ENCODE measurements around the gene NVL. TPM values are rescaled to one million over a fixed set of nuclear protein-coding genes. Genes with fewer than 3 reads are reported as not detected.

Gene NVL
- total RNA-seq: 10 to 100 TPM; 23.9 to 29.7 TPM

DNA sequence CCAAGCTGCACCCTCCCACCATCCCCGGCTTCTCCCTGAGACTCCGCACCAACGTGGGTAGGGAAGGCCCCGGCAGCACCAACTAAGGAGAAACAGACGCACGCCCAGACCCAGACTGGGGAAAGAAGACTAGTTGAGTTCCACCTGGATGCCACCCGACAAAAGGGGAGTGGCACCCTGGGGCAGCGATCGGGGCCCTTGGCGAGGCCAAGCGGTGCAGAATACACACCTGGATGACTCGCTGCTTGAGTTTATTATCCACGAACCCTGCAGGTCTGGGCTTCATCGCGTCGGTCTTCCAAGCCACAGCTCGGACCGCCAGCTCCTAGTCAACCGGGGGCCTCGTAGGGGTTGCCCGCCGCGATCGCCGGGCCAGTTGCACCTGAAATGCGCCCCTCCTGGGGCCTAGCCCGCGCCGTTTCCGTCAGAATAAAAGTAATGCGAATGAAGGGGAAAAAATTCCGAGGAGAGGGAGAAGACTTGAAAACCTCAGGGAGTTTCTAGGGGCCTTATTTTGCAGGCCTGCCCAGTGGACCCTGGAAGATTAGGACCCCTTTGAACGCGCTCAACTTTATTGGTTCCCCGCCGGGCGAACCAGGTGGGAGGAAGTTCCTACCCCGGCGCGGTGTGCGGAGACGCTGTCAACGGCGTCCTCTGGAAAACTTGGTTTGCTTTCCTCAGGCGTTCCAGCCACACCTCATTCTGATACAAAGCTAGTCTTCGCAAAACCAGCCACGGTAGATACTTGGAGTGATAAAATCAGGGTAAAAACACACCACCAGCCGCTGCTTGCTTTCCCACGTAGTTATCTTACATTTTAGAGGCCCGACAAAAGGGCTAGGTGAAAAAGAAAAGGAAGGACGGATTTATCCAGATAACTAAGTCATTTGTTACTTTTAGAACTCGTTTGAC lies at the start of gene NVL:
Gene NVL, minus strand, starts transcription at position 331 of the 912 bp plus-strand sequence. Its CDS starts 45 bp downstream, at position 286.
- TF ChIP-seq POLR2A (IDR thresholded peaks at IDR 0.05): peak; percentile 20
- TF ChIP-seq POLR2AphosphoS5 (IDR thresholded peaks at IDR 0.05): peak; percentile 92
- TF ChIP-seq, protein P1, sequence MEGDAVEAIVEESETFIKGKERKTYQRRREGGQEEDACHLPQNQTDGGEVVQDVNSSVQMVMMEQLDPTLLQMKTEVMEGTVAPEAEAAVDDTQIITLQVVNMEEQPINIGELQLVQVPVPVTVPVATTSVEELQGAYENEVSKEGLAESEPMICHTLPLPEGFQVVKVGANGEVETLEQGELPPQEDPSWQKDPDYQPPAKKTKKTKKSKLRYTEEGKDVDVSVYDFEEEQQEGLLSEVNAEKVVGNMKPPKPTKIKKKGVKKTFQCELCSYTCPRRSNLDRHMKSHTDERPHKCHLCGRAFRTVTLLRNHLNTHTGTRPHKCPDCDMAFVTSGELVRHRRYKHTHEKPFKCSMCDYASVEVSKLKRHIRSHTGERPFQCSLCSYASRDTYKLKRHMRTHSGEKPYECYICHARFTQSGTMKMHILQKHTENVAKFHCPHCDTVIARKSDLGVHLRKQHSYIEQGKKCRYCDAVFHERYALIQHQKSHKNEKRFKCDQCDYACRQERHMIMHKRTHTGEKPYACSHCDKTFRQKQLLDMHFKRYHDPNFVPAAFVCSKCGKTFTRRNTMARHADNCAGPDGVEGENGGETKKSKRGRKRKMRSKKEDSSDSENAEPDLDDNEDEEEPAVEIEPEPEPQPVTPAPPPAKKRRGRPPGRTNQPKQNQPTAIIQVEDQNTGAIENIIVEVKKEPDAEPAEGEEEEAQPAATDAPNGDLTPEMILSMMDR (IDR thresholded peaks at IDR 0.05): peak in 3 of 4 experiments; percentile 8 to 20 (median 10)
- Histone ChIP-seq H3K9me3 (no peaks in the 10 kb centered on the region), H3K27ac (peak within 1 kb of the TSS; percentile 83 to 92), H3K4me3 (peak within 1 kb of the TSS; percentile 68 to 76), H3K27me3 (replicated peaks; ENCODE audit: insufficient read depth) (no peaks in the 10 kb centered on the region), H3K36me3 (no peaks in the 10 kb centered on the region), H3K4me1 (replicated peaks) (peaks cover 10% of the 10 kb centered on the region)
- DNase-seq (ENCODE audit: low spot score): peak; percentile 89
- WGBS: under 1% methylated on average over 52 of the region's 52 CpGs
- intact Hi-C loops (cut with DNase I): loop anchor here (10.0 kb wide), 1 partner anchor 145 kb away; the partner anchor contains the start of gene DEGS1

DNA sequence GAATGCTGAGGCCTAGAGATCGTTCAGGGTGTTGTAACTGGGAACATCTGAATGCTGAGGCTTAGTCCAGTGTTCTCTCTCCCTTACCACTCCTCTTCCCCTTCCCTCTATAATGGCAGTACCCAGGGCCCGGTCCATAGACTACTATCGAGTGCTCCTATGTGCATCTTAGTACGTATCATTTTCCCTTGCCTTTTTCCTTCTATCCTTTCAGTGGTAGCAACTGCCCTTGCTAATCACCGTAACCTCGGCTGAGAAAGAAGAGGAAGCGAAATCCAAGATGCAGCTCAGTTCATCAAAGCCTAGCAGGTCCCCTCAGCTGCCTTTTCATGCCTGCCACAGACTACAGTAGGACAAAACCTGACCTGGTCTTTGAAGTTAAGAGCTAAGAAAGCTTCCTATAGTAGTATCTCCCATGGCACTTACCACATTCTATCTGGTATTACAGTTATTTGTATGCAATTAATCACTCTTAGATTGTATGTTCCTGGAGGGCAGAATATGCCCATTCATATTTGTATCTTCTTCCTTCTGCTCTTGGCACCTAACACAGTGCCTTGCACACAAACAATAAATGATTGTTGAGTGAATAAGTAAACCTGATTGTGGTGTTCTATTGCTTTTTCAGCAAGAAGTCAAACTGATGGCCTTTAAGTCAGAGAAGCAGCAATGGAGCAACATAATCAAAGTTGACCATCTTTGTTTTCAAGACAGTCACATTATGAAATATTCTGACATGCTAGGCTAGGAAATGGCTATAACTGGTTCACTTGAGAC lies 49.1 kb upstream of the NVL start:
- intact Hi-C loops (cut with DNase I): no loop called here
- TF ChIP-seq, protein P1 (IDR thresholded peaks at IDR 0.05): no peak
- TF ChIP-seq POLR2A (IDR thresholded peaks at IDR 0.05) (no peak), POLR2AphosphoS5 (IDR thresholded peaks at IDR 0.05) (no peak)
- 88% methylated on average over 7 of the region's 7 CpGs for WGBS
- Histone ChIP-seq H3K27ac (no peak overlapping the region), H3K36me3 (peaks cover 0 to 2% of the 10 kb centered on the region in 2 donors), H3K4me3 (no peak overlapping the region), H3K27me3 (replicated peaks; ENCODE audit: insufficient read depth) (no peaks in the 10 kb centered on the region), H3K4me1 (replicated peaks) (no peaks in the 10 kb centered on the region), H3K9me3 (no peaks in the 10 kb centered on the region)
- DNase-seq (ENCODE audit: low spot score): no peak

DNA sequence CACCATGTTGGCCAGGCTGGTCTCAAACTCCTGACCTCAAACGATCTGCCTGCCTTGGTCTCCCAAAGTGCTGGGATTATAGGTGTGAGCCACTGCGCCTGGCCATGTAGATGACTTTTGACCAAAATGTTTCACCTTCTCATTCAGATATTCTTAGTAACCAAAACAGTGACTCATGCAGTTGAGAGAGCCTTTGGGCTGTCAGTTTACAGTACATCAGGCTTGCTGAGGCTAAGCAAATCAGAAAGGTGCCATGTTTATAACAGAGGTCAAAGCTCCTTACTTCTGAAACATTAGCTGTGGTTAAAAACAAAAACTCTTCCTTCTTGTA lies 47.7 kb upstream of the NVL start:
- no peak for DNase-seq (ENCODE audit: low spot score)
- 89% methylated on average over 2 of the region's 2 CpGs for WGBS
- H3K27ac ChIP-seq: no peak overlapping the region

DNA sequence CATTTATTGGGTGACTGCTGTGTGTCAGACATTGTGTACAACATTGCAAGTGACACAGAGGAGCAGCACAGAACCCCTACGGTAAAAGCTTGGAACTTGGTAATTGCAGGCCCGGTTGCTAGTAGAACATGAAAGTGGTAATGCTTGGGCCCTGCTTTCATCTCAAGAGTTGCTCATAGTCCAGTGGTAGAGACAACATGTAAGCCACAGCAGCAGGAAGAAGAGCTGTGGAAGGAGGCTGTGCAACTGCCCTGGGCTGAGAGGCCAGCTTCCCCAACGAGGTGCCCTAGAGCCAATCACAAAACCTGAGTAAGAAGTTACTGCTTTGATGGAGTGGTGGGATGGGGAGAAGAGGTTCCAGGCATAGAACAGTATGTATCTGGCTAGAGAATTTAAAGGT lies 45.1 kb upstream of the NVL start:
- H3K9me3 ChIP-seq: no peaks in the 10 kb centered on the region
- no peaks in the 10 kb centered on the region for H3K27me3 ChIP-seq (replicated peaks; ENCODE audit: insufficient read depth)
- H3K27ac ChIP-seq: no peak overlapping the region
- peaks cover 2 to 8% of the 10 kb centered on the region in 2 donors for H3K36me3 ChIP-seq
- TF ChIP-seq POLR2AphosphoS5 (IDR thresholded peaks at IDR 0.05): no peak
- TF ChIP-seq, protein P1 (IDR thresholded peaks at IDR 0.05): no peak
- no peak for TF ChIP-seq POLR2A (IDR thresholded peaks at IDR 0.05)
- no peak for DNase-seq (ENCODE audit: low spot score)
- no peak overlapping the region for H3K4me3 ChIP-seq
- 60% methylated on average over 3 of the region's 3 CpGs for WGBS
- no peaks in the 10 kb centered on the region for H3K4me1 ChIP-seq (replicated peaks)
- intact Hi-C loops (cut with DNase I): no loop called here

More for the DNA sequence above, 47.7 kb upstream of the NVL start:
- H3K4me3 ChIP-seq: no peak overlapping the region
- no peaks in the 10 kb centered on the region for H3K4me1 ChIP-seq (replicated peaks)
- H3K27me3 ChIP-seq (replicated peaks; ENCODE audit: insufficient read depth): no peaks in the 10 kb centered on the region
- no peak for TF ChIP-seq POLR2AphosphoS5 (IDR thresholded peaks at IDR 0.05)
- intact Hi-C loops (cut with DNase I): no loop called here
- no peaks in the 10 kb centered on the region for H3K9me3 ChIP-seq
- H3K36me3 ChIP-seq: peaks cover 0 to 2% of the 10 kb centered on the region in 2 donors

DNA sequence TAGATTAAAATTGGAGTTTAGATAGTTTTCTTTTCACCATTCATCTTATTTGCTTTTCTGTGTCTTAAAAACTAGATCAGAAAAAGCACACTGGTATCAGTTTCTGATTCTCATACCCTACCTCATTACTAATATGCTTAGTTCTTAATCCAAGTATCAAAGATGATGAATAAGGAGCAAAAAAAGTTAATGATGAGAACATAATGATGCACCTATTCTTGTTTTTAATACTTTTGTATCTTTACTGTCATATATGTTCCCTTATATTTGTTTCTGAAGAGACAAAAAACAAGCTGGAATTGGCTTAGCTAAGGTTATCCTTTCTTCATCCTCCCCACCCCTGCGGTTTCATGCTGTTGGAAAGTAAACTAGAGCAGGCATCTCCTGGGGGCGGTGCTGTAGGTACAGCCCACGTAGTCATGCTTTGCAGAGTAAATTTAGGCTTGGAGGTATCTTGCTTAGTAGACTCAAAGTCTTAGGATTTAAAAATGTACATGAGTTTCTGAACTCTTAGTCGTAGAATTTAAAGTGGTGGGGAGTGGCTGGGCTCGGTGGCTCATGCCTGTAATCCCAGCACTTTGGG lies 43.1 kb upstream of the NVL start:
- Histone ChIP-seq H3K36me3 (peaks cover 2 to 8% of the 10 kb centered on the region in 2 donors), H3K4me1 (replicated peaks) (no peaks in the 10 kb centered on the region), H3K4me3 (no peak overlapping the region), H3K27ac (no peak overlapping the region), H3K27me3 (replicated peaks; ENCODE audit: insufficient read depth) (no peaks in the 10 kb centered on the region), H3K9me3 (no peaks in the 10 kb centered on the region)
- TF ChIP-seq POLR2A (IDR thresholded peaks at IDR 0.05) (no peak), POLR2AphosphoS5 (IDR thresholded peaks at IDR 0.05) (no peak)
- TF ChIP-seq, protein P1 (IDR thresholded peaks at IDR 0.05): no peak
- no peak for DNase-seq (ENCODE audit: low spot score)
- intact Hi-C loops (cut with DNase I): no loop called here
- 92% methylated on average over 5 of the region's 5 CpGs for WGBS
